ENCODE results near the gene IRF2BP2.
"Not testable (repeated sequence)": the region's sequence is repeated elsewhere in the genome, so short reads cannot be mapped to it uniquely, and the experiment has no call there.

The IRF2BP2 gene

GRCh38 chr1:234610061-234610665, at the start of gene IRF2BP2:
TSS of gene IRF2BP2 (minus strand) at chr1:234610178. CDS start at chr1:234609494, 684 bp downstream.
- peak; percentile 30 to 68 for DNase-seq

- peak; percentile 27 to 56 for DNase-seq
These were observed 49.6 kb upstream of the IRF2BP2 start for GRCh38 chr1:234659538-234659937.

GRCh38 chr1:234658138-234658537, 48.2 kb upstream of the IRF2BP2 start:
- DNase-seq, result peak in 1 of 2 experiments; percentile 23

- DNase-seq, result peak; percentile 86 to 90
These were observed 47.1 kb upstream of the IRF2BP2 start for GRCh38 chr1:234656944-234657654.

- DNase-seq, result no peak
These were observed 46.3 kb upstream of the IRF2BP2 start for GRCh38 chr1:234656070-234656895.

- no peak for DNase-seq
These were observed 45.5 kb upstream of the IRF2BP2 start for GRCh38 chr1:234655328-234656069.

- no peak for DNase-seq
These were observed 44.2 kb upstream of the IRF2BP2 start for GRCh38 chr1:234654002-234654733.

- no peak for DNase-seq
These were observed 39.6 kb upstream of the IRF2BP2 start for GRCh38 chr1:234649432-234650081.

GRCh38 chr1:234647758-234648157, 37.8 kb upstream of the IRF2BP2 start:
- DNase-seq, result no peak

GRCh38 chr1:234647245-234647644, 37.3 kb upstream of the IRF2BP2 start:
- no peak for DNase-seq

GRCh38 chr1:234645964-234646363, 36.0 kb upstream of the IRF2BP2 start:
- no peak for DNase-seq

GRCh38 chr1:234645474-234645953, 35.5 kb upstream of the IRF2BP2 start:
- no peak for DNase-seq

- DNase-seq, result no peak
These were observed 35.0 kb upstream of the IRF2BP2 start for GRCh38 chr1:234644928-234645327.

GRCh38 chr1:234643850-234644134, 33.8 kb upstream of the IRF2BP2 start:
- DNase-seq, result no peak

GRCh38 chr1:234643111-234643849, 33.3 kb upstream of the IRF2BP2 start:
- DNase-seq, result no peak

- DNase-seq, result no peak
These were observed 32.5 kb upstream of the IRF2BP2 start for GRCh38 chr1:234642428-234642827.

GRCh38 chr1:234639961-234640360, 30.0 kb upstream of the IRF2BP2 start:
- no peak for DNase-seq

GRCh38 chr1:234638832-234639799, 29.1 kb upstream of the IRF2BP2 start:
- DNase-seq, result no peak

GRCh38 chr1:234634922-234635321, 24.9 kb upstream of the IRF2BP2 start:
- not testable (repeated sequence) for DNase-seq

- DNase-seq, result no peak
These were observed 24.4 kb upstream of the IRF2BP2 start for GRCh38 chr1:234634387-234634786.

Measured in SW 1271 (cell line).